ENCODE measurements around the gene LRRK1. TPM values are rescaled to one million over a fixed set of nuclear protein-coding genes. Genes with fewer than 3 reads are reported as not detected.

The LRRK1 gene
- total and polyA plus RNA-seq, 8 donors: 4.3 to 19.4 (median 11.1) TPM

DNA sequence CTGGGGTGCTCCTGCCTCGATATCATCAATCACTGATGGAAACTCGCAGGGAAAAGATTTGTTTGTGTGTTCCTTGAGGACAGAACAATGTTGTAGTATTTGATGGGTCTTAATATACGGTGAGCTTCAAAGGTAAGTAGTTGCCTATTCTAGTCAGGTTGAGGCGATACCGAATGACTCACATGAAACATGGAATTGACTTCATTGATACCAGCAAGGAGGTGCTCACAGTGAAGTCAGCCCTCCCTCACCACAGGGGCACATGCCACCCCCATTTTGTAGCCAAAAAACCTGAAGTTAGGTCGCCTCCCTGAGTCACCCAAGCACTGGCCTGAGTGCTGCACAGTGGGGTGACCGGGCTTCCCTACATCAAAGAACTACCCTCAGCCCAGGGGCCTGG, 43.2 kb upstream of the LRRK1 start:
- Histone ChIP-seq H3K27me3 (no peaks in the 10 kb centered on the region), H3K9me3 (no peaks in the 10 kb centered on the region), H3K4me3 (no peak overlapping the region), H3K36me3 (no peaks in the 10 kb centered on the region), H3K27ac (no peak overlapping the region), H3K4me1 (no peaks in the 10 kb centered on the region)
- intact Hi-C loops (cut with DNase I): loop anchor here in 1 of 3 donors (10.0 kb wide), 2 partner anchors 211 to 251 kb away; no protein-coding TSS in a partner anchor
- DNase-seq (peak in 2 of 6 donors; percentile 23 to 27), FAIRE-seq (no peak), ATAC-seq (no peak)
- TF ChIP-seq, protein P1, sequence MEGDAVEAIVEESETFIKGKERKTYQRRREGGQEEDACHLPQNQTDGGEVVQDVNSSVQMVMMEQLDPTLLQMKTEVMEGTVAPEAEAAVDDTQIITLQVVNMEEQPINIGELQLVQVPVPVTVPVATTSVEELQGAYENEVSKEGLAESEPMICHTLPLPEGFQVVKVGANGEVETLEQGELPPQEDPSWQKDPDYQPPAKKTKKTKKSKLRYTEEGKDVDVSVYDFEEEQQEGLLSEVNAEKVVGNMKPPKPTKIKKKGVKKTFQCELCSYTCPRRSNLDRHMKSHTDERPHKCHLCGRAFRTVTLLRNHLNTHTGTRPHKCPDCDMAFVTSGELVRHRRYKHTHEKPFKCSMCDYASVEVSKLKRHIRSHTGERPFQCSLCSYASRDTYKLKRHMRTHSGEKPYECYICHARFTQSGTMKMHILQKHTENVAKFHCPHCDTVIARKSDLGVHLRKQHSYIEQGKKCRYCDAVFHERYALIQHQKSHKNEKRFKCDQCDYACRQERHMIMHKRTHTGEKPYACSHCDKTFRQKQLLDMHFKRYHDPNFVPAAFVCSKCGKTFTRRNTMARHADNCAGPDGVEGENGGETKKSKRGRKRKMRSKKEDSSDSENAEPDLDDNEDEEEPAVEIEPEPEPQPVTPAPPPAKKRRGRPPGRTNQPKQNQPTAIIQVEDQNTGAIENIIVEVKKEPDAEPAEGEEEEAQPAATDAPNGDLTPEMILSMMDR (IDR thresholded peaks at IDR 0.05): no peak
- 78 to 82% methylated on average over 7 of the region's 7 CpGs for WGBS, 2 donors

- peak in 2 of 6 donors; percentile 30 to 33 for DNase-seq
- WGBS, 2 donors: 77 to 89% methylated on average over 10 of the region's 10 CpGs
- no peak overlapping the region for H3K27ac ChIP-seq
- no peaks in the 10 kb centered on the region for H3K27me3 ChIP-seq
- no peak for FAIRE-seq
- intact Hi-C loops (cut with DNase I): loop anchor here in 1 of 3 donors (10.0 kb wide), 2 partner anchors 213 to 253 kb away; no protein-coding TSS in a partner anchor
- no peak for ATAC-seq
- no peaks in the 10 kb centered on the region for H3K36me3 ChIP-seq
- TF ChIP-seq, protein P1 (IDR thresholded peaks at IDR 0.05): no peak
- no peaks in the 10 kb centered on the region for H3K4me1 ChIP-seq
- no peaks in the 10 kb centered on the region for H3K9me3 ChIP-seq
- H3K4me3 ChIP-seq: no peak overlapping the region
These were observed 41.6 kb upstream of the LRRK1 start for GRCh38 chr15:100877551-100877950.

- Histone ChIP-seq H3K4me3 (no peak overlapping the region), H3K4me1 (no peaks in the 10 kb centered on the region), H3K27me3 (no peaks in the 10 kb centered on the region), H3K36me3 (no peaks in the 10 kb centered on the region), H3K9me3 (no peaks in the 10 kb centered on the region), H3K27ac (no peak overlapping the region)
- DNase-seq: peak in 2 of 6 donors; percentile 46 to 53
- no peak for ATAC-seq
- TF ChIP-seq, protein P1 (IDR thresholded peaks at IDR 0.05): no peak
- 75 to 83% methylated on average over 11 of the region's 11 CpGs for WGBS, 2 donors
- intact Hi-C loops (cut with DNase I): loop anchor here in 1 of 3 donors (10.0 kb wide), 2 partner anchors 213 to 253 kb away; no protein-coding TSS in a partner anchor
- no peak for FAIRE-seq
These were observed 41.0 kb upstream of the LRRK1 start for GRCh38 chr15:100878130-100878529.

GRCh38 chr15:100878648-100879047, 40.5 kb upstream of the LRRK1 start:
- Histone ChIP-seq H3K36me3 (no peaks in the 10 kb centered on the region), H3K4me1 (no peaks in the 10 kb centered on the region), H3K27me3 (no peaks in the 10 kb centered on the region), H3K27ac (peak overlapping the region in 1 of 4 donors; percentile 55), H3K4me3 (peak overlapping the region in 3 of 4 donors; percentile 47 to 63 (median 51)), H3K9me3 (no peaks in the 10 kb centered on the region)
- FAIRE-seq (no peak), ATAC-seq (no peak), DNase-seq (peak in 2 of 6 donors; percentile 26 to 30)
- intact Hi-C loops (cut with DNase I): loop anchor here in 1 of 3 donors (10.0 kb wide), 2 partner anchors 214 to 254 kb away; no protein-coding TSS in a partner anchor
- TF ChIP-seq, protein P1 (IDR thresholded peaks at IDR 0.05): no peak
- 37 to 39% methylated on average over 12 of the region's 12 CpGs for WGBS, 2 donors

DNA sequence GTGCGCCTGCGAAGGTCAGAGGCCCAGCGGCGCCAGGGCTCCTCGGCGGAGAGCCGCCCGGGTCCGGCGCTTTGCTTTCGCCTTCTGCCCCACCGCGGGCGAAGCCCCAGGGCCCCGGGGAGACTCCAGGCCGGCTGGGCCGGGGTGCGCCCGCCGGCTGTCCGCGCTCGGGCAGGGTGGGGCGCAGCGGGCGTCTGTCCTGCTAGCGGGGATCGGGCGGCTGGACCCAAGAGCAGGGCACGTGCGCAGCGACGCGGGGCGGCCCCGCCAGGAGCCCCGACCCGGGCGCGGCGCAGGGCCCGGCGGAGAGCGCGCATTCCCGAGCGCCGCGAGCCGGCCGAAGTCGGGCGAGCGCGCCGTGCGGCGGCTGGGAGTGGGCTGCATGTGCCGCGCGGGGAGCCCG, 40.1 kb upstream of the LRRK1 start:
- ATAC-seq (peak; percentile 16 to 67 (median 45)), FAIRE-seq (no peak), DNase-seq (peak in 3 of 6 donors; percentile 37 to 70 (median 67))
- Histone ChIP-seq H3K4me3 (peak overlapping the region in 3 of 4 donors; percentile 47 to 63 (median 51)), H3K9me3 (no peaks in the 10 kb centered on the region), H3K4me1 (no peaks in the 10 kb centered on the region), H3K27me3 (no peaks in the 10 kb centered on the region), H3K36me3 (no peaks in the 10 kb centered on the region), H3K27ac (peak overlapping the region in 1 of 4 donors; percentile 55)
- intact Hi-C loops (cut with DNase I): loop anchor here in 1 of 3 donors (10.0 kb wide), 2 partner anchors 214 to 254 kb away; no protein-coding TSS in a partner anchor
- 2 to 3% methylated on average over 57 to 62 of the region's 62 CpGs for WGBS, 2 donors
- TF ChIP-seq, protein P1 (IDR thresholded peaks at IDR 0.05): no peak
